ENCODE data around the gene APBA2.
"Not testable (repeated sequence)": the region's sequence is repeated elsewhere in the genome, so short reads cannot be mapped to it uniquely, and the experiment has no call there.

Gene APBA2

GRCh38 chr15:28878209-28878608 lies 7.6 kb upstream of the APBA2 start:
- DNase-seq (ENCODE audit: low read depth): no peak

GRCh38 chr15:28879551-28879950 lies 6.2 kb upstream of the APBA2 start:
- DNase-seq (ENCODE audit: low read depth): no peak

- no peak for DNase-seq (ENCODE audit: low read depth)
Observed at GRCh38 chr15:28880680-28881079, 5.1 kb upstream of the APBA2 start.

- DNase-seq (ENCODE audit: low read depth): no peak
Observed at GRCh38 chr15:28881170-28881569, 4.6 kb upstream of the APBA2 start.

GRCh38 chr15:28881600-28881999 lies 4.2 kb upstream of the APBA2 start:
- no peak for DNase-seq (ENCODE audit: low read depth)

- no peak for DNase-seq (ENCODE audit: low read depth)
Observed at GRCh38 chr15:28884151-28884940, 1.4 kb upstream of the APBA2 start.

- no peak for DNase-seq (ENCODE audit: low read depth)
Observed at GRCh38 chr15:28885128-28885629, 595 bp upstream of the APBA2 start.

- no peak for DNase-seq (ENCODE audit: low read depth)
Observed at GRCh38 chr15:28886431-28887338, 911 bp downstream of the APBA2 start.

- DNase-seq (ENCODE audit: low read depth): no peak
Observed at GRCh38 chr15:28887339-28888174, 1.8 kb downstream of the APBA2 start.

GRCh38 chr15:28888302-28888894 lies 2.6 kb downstream of the APBA2 start:
- DNase-seq (ENCODE audit: low read depth): no peak

- no peak for DNase-seq (ENCODE audit: low read depth)
Observed at GRCh38 chr15:28888900-28889299, 3.1 kb downstream of the APBA2 start.

- no peak for DNase-seq (ENCODE audit: low read depth)
Observed at GRCh38 chr15:28889346-28889745, 3.6 kb downstream of the APBA2 start.

- not testable (repeated sequence) for DNase-seq (ENCODE audit: low read depth)
Observed at GRCh38 chr15:28889871-28890270, 4.1 kb downstream of the APBA2 start.

GRCh38 chr15:28890291-28890690 lies 4.5 kb downstream of the APBA2 start:
- DNase-seq (ENCODE audit: low read depth): not testable (repeated sequence)

- no peak for DNase-seq (ENCODE audit: low read depth)
Observed at GRCh38 chr15:28890711-28891495, 5.1 kb downstream of the APBA2 start.

GRCh38 chr15:28891588-28891987 lies 5.8 kb downstream of the APBA2 start:
- no peak for DNase-seq (ENCODE audit: low read depth)

- no peak for DNase-seq (ENCODE audit: low read depth)
Observed at GRCh38 chr15:28892789-28893610, 7.2 kb downstream of the APBA2 start.

- DNase-seq (ENCODE audit: low read depth): no peak
Observed at GRCh38 chr15:28894631-28895030, 8.9 kb downstream of the APBA2 start.

- no peak for DNase-seq (ENCODE audit: low read depth)
Observed at GRCh38 chr15:28895146-28895545, 9.4 kb downstream of the APBA2 start.

GRCh38 chr15:28895566-28895965 lies 9.8 kb downstream of the APBA2 start:
- DNase-seq (ENCODE audit: low read depth): no peak
